ENCODE data around the gene TMA7B. TPM values are rescaled to one million over a fixed set of nuclear protein-coding genes. Genes with fewer than 3 reads are reported as not detected.

Gene TMA7B
- total RNA-seq, 4 donors from 2014 or later: not detected

DNA sequence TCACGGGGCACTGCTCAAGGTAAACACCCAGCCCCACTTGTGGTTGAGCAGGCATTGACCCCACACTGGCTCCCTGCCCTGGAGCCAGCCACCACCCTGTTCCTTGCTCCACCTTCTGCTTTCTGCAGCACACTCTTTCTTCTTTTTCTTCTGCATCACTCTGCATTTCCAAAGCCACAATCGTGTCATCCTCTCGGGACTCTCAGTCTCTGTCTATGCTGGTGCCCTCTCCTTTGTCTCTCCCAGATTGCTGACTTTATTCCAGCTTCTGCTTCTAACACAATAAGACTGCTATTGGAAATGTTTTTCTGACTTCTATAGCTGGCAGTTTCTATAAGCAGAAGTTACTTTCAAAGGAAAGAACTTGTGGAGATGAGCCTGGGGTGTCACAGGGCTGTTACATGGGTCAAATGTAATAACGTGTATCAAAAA, 44.9 kb upstream of the TMA7B start:
- peaks cover 0 to 20% (median 0%) of the 10 kb centered on the region in 4 donors for H3K27me3 ChIP-seq
- no peaks in the 10 kb centered on the region for H3K9me3 ChIP-seq
- H3K36me3 ChIP-seq: no peaks in the 10 kb centered on the region
- H3K4me1 ChIP-seq: peaks cover 0 to 55% (median 7%) of the 10 kb centered on the region in 3 donors
- H3K27ac ChIP-seq: peak overlapping the region in 1 of 4 donors; percentile 51
- 38 to 40% methylated on average over 4 of the region's 4 CpGs for WGBS, 2 donors
- DNase-seq: no peak
- H3K4me3 ChIP-seq: no peak overlapping the region
- intact Hi-C loops (cut with DNase I): no loop called here
- no peak for TF ChIP-seq CTCF (IDR thresholded peaks at IDR 0.05)
- TF ChIP-seq POLR2A (IDR thresholded peaks at IDR 0.05): no peak

GRCh38 chr22:39916496-39916895, 43.7 kb upstream of the TMA7B start:
- Histone ChIP-seq H3K36me3 (no peaks in the 10 kb centered on the region), H3K27ac (peak overlapping the region in 1 of 4 donors; percentile 51), H3K9me3 (no peaks in the 10 kb centered on the region), H3K4me3 (no peak overlapping the region), H3K27me3 (peaks cover 0 to 19% (median 0%) of the 10 kb centered on the region in 4 donors), H3K4me1 (peaks cover 0 to 58% (median 7%) of the 10 kb centered on the region in 3 donors)
- no peak for TF ChIP-seq POLR2A (IDR thresholded peaks at IDR 0.05)
- TF ChIP-seq CTCF (IDR thresholded peaks at IDR 0.05): no peak
- DNase-seq: no peak
- intact Hi-C loops (cut with DNase I): no loop called here
- WGBS, 2 donors: 53 to 64% methylated on average over 3 of the region's 3 CpGs

- TF ChIP-seq CTCF (IDR thresholded peaks at IDR 0.05) (no peak), POLR2A (IDR thresholded peaks at IDR 0.05) (no peak)
- intact Hi-C loops (cut with DNase I): no loop called here
- Histone ChIP-seq H3K27me3 (peaks cover 0 to 12% (median 0%) of the 10 kb centered on the region in 4 donors), H3K4me1 (peaks cover 0 to 58% (median 7%) of the 10 kb centered on the region in 3 donors), H3K27ac (peak overlapping the region in 1 of 4 donors; percentile 51), H3K4me3 (no peak overlapping the region), H3K36me3 (no peaks in the 10 kb centered on the region), H3K9me3 (no peaks in the 10 kb centered on the region)
- WGBS, 2 donors: 27 to 36% methylated on average over 5 of the region's 5 CpGs
- DNase-seq: no peak
Measured at GRCh38 chr22:39917197-39917643, 43.0 kb upstream of the TMA7B start.

DNA sequence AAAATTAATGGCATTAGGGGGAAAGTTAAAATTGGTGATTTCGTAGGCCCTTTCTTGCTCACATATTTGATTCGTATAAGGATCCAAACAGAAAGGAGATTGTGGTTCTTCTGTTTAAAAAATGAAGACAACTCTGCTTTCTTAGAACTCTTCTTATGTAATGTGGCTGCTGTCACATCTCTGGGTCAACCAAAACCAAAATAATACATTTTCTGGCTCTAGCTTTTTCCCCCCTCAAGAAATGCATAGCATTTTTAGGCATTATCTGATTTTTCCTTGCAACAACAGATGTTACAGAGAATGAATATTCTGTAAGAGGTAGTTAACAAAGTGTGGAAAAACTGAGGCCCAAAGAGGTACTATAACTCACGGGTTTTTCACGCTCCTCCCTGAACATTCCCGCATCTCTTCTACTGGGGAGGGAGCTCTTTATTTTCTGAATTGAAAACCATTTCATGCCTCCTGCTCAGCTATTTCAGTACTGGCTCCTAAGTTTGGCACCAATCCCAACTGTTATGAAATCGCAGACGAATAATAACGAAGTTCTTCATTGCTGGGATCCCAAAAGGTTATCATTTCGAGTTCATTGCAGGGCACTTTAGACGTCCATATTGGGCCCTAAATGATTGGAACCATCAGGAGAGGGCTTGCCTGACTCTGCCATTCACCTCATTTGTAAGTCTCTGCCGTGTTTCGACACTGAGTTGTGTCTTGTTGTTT, 42.3 kb upstream of the TMA7B start:
- DNase-seq: no peak
- intact Hi-C loops (cut with DNase I): no loop called here
- H3K4me3 ChIP-seq: no peak overlapping the region
- H3K4me1 ChIP-seq: peaks cover 0 to 58% (median 7%) of the 10 kb centered on the region in 3 donors
- H3K27ac ChIP-seq: peak overlapping the region in 2 of 4 donors; percentile 22 to 51
- H3K36me3 ChIP-seq: no peaks in the 10 kb centered on the region
- peaks cover 0 to 5% (median 0%) of the 10 kb centered on the region in 4 donors for H3K27me3 ChIP-seq
- WGBS, 2 donors: 44 to 49% methylated on average over 12 of the region's 12 CpGs
- no peaks in the 10 kb centered on the region for H3K9me3 ChIP-seq
- TF ChIP-seq CTCF (IDR thresholded peaks at IDR 0.05) (no peak), POLR2A (IDR thresholded peaks at IDR 0.05) (no peak)

DNA sequence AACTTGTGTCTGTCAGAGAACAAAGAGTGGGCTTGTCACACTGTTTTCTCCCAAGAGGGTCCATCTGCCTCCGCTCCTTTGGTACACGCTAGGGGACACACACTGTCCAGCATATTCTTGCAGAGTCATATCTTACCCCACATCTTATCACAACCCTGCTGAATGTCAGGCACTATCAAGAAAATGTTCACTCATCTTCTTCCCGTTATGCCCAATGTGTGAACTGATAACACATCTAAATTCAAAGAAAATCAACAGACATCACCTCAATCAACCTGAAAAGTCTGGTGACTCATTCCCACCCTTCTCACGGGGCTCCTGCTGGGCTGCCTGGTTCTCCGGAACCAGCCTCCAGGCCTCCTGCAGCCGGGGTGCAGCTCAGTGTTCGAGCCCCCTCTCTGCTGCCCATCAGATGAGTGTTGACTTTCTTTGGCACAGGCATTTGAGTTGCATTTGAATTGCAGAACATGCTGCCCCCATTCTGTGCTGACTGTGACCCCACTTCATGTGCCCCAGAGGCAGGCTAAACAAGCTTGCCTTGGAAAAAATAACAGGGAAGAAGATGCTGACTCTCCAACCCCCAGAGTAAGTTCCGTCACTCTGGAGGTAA, 40.0 kb upstream of the TMA7B start:
- no peaks in the 10 kb centered on the region for H3K36me3 ChIP-seq
- no peaks in the 10 kb centered on the region for H3K9me3 ChIP-seq
- intact Hi-C loops (cut with DNase I): no loop called here
- 61 to 74% methylated on average over 6 to 8 of the region's 8 CpGs for WGBS, 2 donors
- peaks cover 0 to 45% (median 3%) of the 10 kb centered on the region in 3 donors for H3K4me1 ChIP-seq
- peak overlapping the region in 2 of 4 donors; percentile 26 to 66 for H3K27ac ChIP-seq
- no peak overlapping the region for H3K4me3 ChIP-seq
- peaks cover 0 to 17% (median 0%) of the 10 kb centered on the region in 4 donors for H3K27me3 ChIP-seq
- no peak for TF ChIP-seq CTCF (IDR thresholded peaks at IDR 0.05)
- no peak for TF ChIP-seq POLR2A (IDR thresholded peaks at IDR 0.05)
- DNase-seq: no peak

Measured in esophagus squamous epithelium (tissue), 5 donors.